ENCODE data around the gene GNAT1.
A peak's percentile ranks its signal among the peaks of the same experiment; 100 is the strongest.
"Not testable (repeated sequence)": the region's sequence is repeated elsewhere in the genome, so short reads cannot be mapped to it uniquely, and the experiment has no call there.

GNAT1 gene

DNA sequence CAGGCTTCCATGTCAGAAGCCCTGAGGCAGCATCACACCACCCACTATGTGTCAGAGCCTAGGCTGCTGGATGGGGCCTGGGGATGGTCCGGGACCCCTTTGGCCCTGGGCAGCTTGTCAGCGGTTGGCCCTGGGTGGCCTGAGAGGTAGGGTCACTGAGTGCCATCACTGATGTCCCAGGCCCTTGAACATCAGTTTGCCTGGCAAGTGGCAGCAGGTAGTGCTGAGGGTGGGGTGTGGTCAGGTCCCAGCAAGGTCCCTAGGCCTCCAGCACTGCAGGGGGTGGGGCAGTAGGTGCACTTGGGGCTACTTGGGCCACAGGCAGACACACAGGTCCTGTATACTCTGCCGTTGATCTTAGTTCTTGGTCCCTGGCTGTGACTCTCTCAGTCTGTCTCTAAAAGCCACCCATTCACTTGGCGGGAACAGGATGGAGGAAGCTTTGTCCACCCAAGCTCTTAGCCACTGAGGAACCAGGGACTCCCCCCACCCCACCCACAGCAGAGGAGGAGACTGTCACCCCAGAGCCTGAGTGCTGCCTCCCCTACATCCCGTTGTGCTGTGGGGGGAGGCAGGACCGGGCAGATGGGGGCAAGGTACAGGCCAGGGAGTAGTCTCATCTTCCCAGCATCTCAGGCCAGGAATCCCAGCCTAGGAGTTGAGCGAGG, 50.4 kb downstream of the GNAT1 start:
- DNase-seq (ENCODE audit: low spot score), result no peak

- DNase-seq (ENCODE audit: low spot score), result no peak
These were observed 51.0 kb downstream of the GNAT1 start for GRCh38 chr3:50242381-50242770.

DNA sequence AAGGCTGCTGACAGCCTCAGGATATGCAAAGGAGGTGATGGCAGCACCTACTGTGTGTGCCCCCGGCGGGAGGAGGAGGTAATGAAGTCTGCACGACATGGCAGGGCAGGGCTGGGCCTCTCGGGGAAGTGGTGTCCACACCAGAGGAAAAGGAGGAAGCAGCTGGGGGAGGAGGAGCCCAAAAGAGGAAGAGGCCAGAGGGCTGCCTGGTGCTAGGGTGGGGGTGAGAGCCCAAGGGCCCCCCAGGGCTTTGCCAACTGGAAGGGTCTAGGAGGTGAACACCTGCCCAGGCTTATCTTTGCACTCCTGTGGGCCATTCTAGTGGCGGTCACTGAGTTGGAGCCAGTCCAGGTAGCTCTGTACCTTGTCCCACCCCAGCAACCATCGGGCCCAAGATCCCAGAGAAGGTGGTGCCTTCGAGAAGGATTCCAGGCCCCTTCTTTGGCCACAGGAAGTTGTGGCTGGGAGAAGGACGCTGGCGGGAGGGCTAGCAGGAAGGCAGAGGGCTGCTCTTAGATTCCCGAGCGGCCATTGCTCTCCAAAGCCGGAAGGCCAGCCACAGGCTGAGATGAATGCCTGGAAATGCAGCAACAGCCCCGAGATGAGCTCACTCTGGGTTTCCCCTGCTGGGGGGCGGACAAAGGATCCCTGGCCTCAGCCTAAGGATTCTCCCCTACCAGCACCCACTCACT, 51.6 kb downstream of the GNAT1 start:
- peak; percentile 48 for DNase-seq (ENCODE audit: low spot score)

GRCh38 chr3:50243543-50243895, 52.1 kb downstream of the GNAT1 start:
- DNase-seq (ENCODE audit: low spot score), result no peak

DNA sequence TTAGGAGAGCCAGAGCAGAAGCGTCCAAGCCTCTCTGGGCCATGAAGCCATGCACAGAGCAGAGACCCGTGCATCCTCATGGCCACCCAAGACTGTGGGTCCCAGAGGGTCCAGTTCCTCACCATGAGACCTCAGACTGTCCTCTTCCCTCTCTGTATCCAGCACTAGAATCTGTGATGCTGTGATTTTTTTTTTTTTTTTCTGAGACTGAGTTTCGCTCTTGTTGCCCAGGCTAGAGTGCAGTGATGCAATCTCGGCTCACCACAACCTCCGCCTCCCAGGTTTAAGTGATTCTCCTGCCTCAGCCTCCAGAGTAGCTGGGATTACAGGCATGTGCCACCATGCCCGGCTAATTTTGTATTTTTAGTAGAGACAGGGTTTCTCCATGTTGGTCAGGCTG, 53.4 kb downstream of the GNAT1 start:
- DNase-seq (ENCODE audit: low spot score), result not testable (repeated sequence)

- no peak for DNase-seq (ENCODE audit: low spot score)
These were observed 53.9 kb downstream of the GNAT1 start for GRCh38 chr3:50245251-50245745.

DNA sequence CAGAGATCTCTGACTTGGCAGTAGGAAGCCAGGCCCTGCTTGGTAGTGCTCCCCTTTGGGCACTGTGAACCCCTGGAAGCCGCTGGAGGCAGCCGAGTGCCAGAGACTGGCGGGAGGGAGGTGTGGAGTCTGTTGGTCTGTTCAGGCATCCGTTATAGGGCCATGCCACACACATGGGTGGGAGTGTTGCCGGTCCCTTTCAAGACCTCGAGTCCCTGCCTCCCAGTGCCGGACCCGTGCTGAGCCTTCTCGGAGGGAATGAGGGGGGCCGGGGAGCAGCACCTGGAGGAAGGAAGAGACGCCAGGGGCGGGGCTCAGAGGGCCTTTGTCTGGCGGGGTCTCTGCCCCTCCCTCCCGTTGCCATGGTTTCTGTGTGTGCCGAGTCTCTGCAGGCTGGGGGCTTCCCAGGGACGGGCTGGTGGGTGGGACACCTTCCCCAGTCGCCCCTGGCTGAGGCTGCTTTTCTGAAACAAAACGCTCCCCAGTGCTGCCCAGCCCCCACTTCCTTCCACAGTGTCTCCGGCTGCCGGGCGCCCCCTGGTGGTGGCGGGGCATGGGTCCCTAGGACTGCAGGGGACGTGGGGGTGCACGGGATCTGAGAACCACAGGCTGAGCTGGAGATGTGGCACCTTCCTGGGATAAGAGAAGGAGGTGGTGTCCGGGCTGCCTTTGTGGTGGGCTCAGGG, 54.6 kb downstream of the GNAT1 start:
- DNase-seq (ENCODE audit: low spot score), result peak; percentile 86

GRCh38 chr3:50246517-50246954, 55.1 kb downstream of the GNAT1 start:
- peak; percentile 81 for DNase-seq (ENCODE audit: low spot score)

Data from AG20443 (cell line).